Activated CD4-positive, alpha-beta T cell treated with anti-CD3 and anti-CD28 coated beads for 36 hours (primary cell): ENCODE results near the gene HMHB1. TPM values are rescaled to one million over a fixed set of nuclear protein-coding genes. Genes with fewer than 3 reads are reported as not detected.

ENCODE experiments used
- ATAC-seq: fragments of 200-7000 bp; cut with Tn5 transposase; one replicate; pipeline ENCODE4 v1.10.0; 2021; ENCODE audit warnings: mild to moderate bottlenecking, moderate library complexity
- CTCF ChIA-PET: fragments of 350-600 bp; sonication (Branson Sonifier 250); formaldehyde crosslinking; loops from one replicate; lab custom pipeline; 2021; ENCODE audit warnings: antibody characterized with exemption; lab: Charles Lee
- POLR2A ChIA-PET: fragments of 350-600 bp; sonication (Branson Sonifier 250); formaldehyde crosslinking; loops from one replicate; lab custom pipeline; 2021; ENCODE audit warnings: antibody characterized with exemption, inconsistent platforms; lab: Charles Lee
- DNase-seq: peaks from one replicate; pipeline ENCODE4 v3.0.0-alpha.2; 2020
- H3K27ac Mint-ChIP-seq: one replicate; pipeline ENCODE4 v1.8.0; 2021; ENCODE audit warnings: mixed read lengths
- H3K27me3 Mint-ChIP-seq: one replicate; pipeline ENCODE4 v1.8.0; 2021; ENCODE audit warnings: mixed read lengths
- H3K36me3 Mint-ChIP-seq: one replicate; pipeline ENCODE4 v1.8.0; 2021; ENCODE audit warnings: low read depth, mixed read lengths
- H3K4me1 Mint-ChIP-seq: one replicate; pipeline ENCODE4 v1.8.0; 2021; ENCODE audit warnings: mixed read lengths
- H3K4me3 Mint-ChIP-seq: one replicate; pipeline ENCODE4 v1.8.0; 2021; ENCODE audit warnings: mild to moderate bottlenecking, moderate library complexity, mixed read lengths
- H3K9me3 Mint-ChIP-seq: one replicate; pipeline ENCODE4 v1.8.0; 2021; ENCODE audit warnings: low read depth, mixed read lengths
- intact Hi-C, 2 experiments: fragments of 100-400 bp; cut with DNase I in 1 of 2; cut with micrococcal nuclease in 1 of 2; formaldehyde crosslinking; loops; one replicate each; pipeline versions ENCODE4 v1.14.2 to v1.15.1; 2022 to 2024; cut with DNase I, micrococcal nuclease
- total RNA-seq, 2 experiments: library from RNA; stranded (reverse); gene quantifications; one replicate each; pipeline ENCODE4 v1.2.3, GENCODE V29; 2021

The HMHB1 gene
- total RNA-seq, 2 experiments from 2014 or later: not detected

GRCh38 chr5:143836161-143836725 lies 24.3 kb downstream of the HMHB1 start:
- DNase-seq (no peak), ATAC-seq (no peak)
- POLR2A ChIA-PET: no interaction called here
- CTCF ChIA-PET: interaction anchor here (1.2 kb wide), 1 partner anchor 10 kb away, joined by 3 read pairs; no protein-coding TSS in a partner anchor
- Mint-ChIP-seq H3K27ac (no peak overlapping the region), H3K4me1 (no peaks in the 10 kb centered on the region), H3K4me3 (no peak overlapping the region), H3K27me3 (peaks cover 2% of the 10 kb centered on the region), H3K36me3 (no peaks in the 10 kb centered on the region), H3K9me3 (no peaks in the 10 kb centered on the region)
- intact Hi-C loops: no loop called here

GRCh38 chr5:143837306-143837848 lies 25.4 kb downstream of the HMHB1 start:
- H3K36me3 Mint-ChIP-seq: no peaks in the 10 kb centered on the region
- peaks cover 5% of the 10 kb centered on the region for H3K27me3 Mint-ChIP-seq
- no peaks in the 10 kb centered on the region for H3K9me3 Mint-ChIP-seq
- ChIA-PET CTCF (interaction anchor here (0.6 to 2.4 kb wide), 3 partner anchors 10 to 168 kb away, joined by 3 to 7 read pairs (median 3); no protein-coding TSS in a partner anchor), POLR2A (no interaction called here)
- ATAC-seq (no peak), DNase-seq (no peak)
- no peak overlapping the region for H3K4me3 Mint-ChIP-seq
- no peaks in the 10 kb centered on the region for H3K4me1 Mint-ChIP-seq
- intact Hi-C loops: no loop called here
- H3K27ac Mint-ChIP-seq: no peak overlapping the region

GRCh38 chr5:143841446-143841845 lies 29.5 kb downstream of the HMHB1 start:
- Mint-ChIP-seq H3K9me3 (no peaks in the 10 kb centered on the region), H3K27ac (no peak overlapping the region), H3K4me3 (no peak overlapping the region), H3K4me1 (no peaks in the 10 kb centered on the region), H3K36me3 (no peaks in the 10 kb centered on the region), H3K27me3 (peaks cover 5% of the 10 kb centered on the region)
- no peak for ATAC-seq
- intact Hi-C loops: no loop called here
- POLR2A ChIA-PET: no interaction called here
- DNase-seq: no peak
- CTCF ChIA-PET: no interaction called here

- no peak for DNase-seq
- no peak overlapping the region for H3K4me3 Mint-ChIP-seq
- ATAC-seq: no peak
- H3K27ac Mint-ChIP-seq: no peak overlapping the region
- H3K36me3 Mint-ChIP-seq: no peaks in the 10 kb centered on the region
- no peaks in the 10 kb centered on the region for H3K9me3 Mint-ChIP-seq
- peaks cover 5% of the 10 kb centered on the region for H3K27me3 Mint-ChIP-seq
- ChIA-PET CTCF (no interaction called here), POLR2A (no interaction called here)
- H3K4me1 Mint-ChIP-seq: no peaks in the 10 kb centered on the region
- intact Hi-C loops: no loop called here
Observed at GRCh38 chr5:143842920-143843319, 31.0 kb downstream of the HMHB1 start.

- Mint-ChIP-seq H3K27me3 (peaks cover 5% of the 10 kb centered on the region), H3K36me3 (no peaks in the 10 kb centered on the region), H3K9me3 (no peaks in the 10 kb centered on the region), H3K4me3 (no peak overlapping the region), H3K4me1 (no peaks in the 10 kb centered on the region), H3K27ac (no peak overlapping the region)
- POLR2A ChIA-PET: no interaction called here
- no peak for ATAC-seq
- DNase-seq: no peak
- intact Hi-C loops: no loop called here
- CTCF ChIA-PET: no interaction called here
Observed at GRCh38 chr5:143843461-143843860, 31.5 kb downstream of the HMHB1 start.

- ATAC-seq: peak; percentile 36
- H3K4me1 Mint-ChIP-seq: peaks cover 6% of the 10 kb centered on the region
- no peak overlapping the region for H3K4me3 Mint-ChIP-seq
- DNase-seq: peak; percentile 7
- ChIA-PET CTCF (interaction anchor here (1.0 kb wide), 1 partner anchor 25 kb away, joined by 4 read pairs; no protein-coding TSS in a partner anchor), POLR2A (no interaction called here)
- H3K27me3 Mint-ChIP-seq: no peaks in the 10 kb centered on the region
- no peaks in the 10 kb centered on the region for H3K36me3 Mint-ChIP-seq
- H3K9me3 Mint-ChIP-seq: peaks cover 2% of the 10 kb centered on the region
- intact Hi-C loops: no loop called here
- H3K27ac Mint-ChIP-seq: no peak overlapping the region
Observed at GRCh38 chr5:143850050-143850683, 38.2 kb downstream of the HMHB1 start.

GRCh38 chr5:143851383-143851782 lies 39.4 kb downstream of the HMHB1 start:
- ATAC-seq: no peak
- Mint-ChIP-seq H3K27me3 (no peaks in the 10 kb centered on the region), H3K27ac (no peak overlapping the region), H3K4me3 (no peak overlapping the region), H3K4me1 (peaks cover 6% of the 10 kb centered on the region), H3K36me3 (no peaks in the 10 kb centered on the region), H3K9me3 (peaks cover 2% of the 10 kb centered on the region)
- DNase-seq: no peak
- intact Hi-C loops: no loop called here
- ChIA-PET POLR2A (no interaction called here), CTCF (interaction anchor here (0.6 to 1.0 kb wide), 3 partner anchors 10 to 26 kb away, joined by 3 to 5 read pairs (median 4); no protein-coding TSS in a partner anchor)

GRCh38 chr5:143860211-143860610 lies 48.2 kb downstream of the HMHB1 start:
- DNase-seq (peak; percentile 9), ATAC-seq (no peak)
- Mint-ChIP-seq H3K27me3 (no peaks in the 10 kb centered on the region), H3K9me3 (no peaks in the 10 kb centered on the region), H3K4me1 (no peaks in the 10 kb centered on the region), H3K27ac (no peak overlapping the region), H3K4me3 (no peak overlapping the region), H3K36me3 (no peaks in the 10 kb centered on the region)
- ChIA-PET POLR2A (no interaction called here), CTCF (no interaction called here)
- intact Hi-C loops: no loop called here

- intact Hi-C loops: no loop called here
- ATAC-seq: no peak
Observed at GRCh38 chr5:143862271-143862670, 50.3 kb downstream of the HMHB1 start.

GRCh38 chr5:143865426-143866025 lies 53.6 kb downstream of the HMHB1 start:
- Mint-ChIP-seq H3K4me3 (no peak overlapping the region), H3K36me3 (no peaks in the 10 kb centered on the region), H3K27me3 (no peaks in the 10 kb centered on the region), H3K9me3 (no peaks in the 10 kb centered on the region), H3K27ac (no peak overlapping the region), H3K4me1 (no peaks in the 10 kb centered on the region)
- intact Hi-C loops: no loop called here
- ATAC-seq: no peak
- CTCF ChIA-PET: no interaction called here
- POLR2A ChIA-PET: no interaction called here
- DNase-seq: no peak

More at GRCh38 chr5:143862271-143862670, 50.3 kb downstream of the HMHB1 start:
- no peaks in the 10 kb centered on the region for H3K9me3 Mint-ChIP-seq
- no peak overlapping the region for H3K4me3 Mint-ChIP-seq
- ChIA-PET POLR2A (no interaction called here), CTCF (no interaction called here)
- H3K27me3 Mint-ChIP-seq: no peaks in the 10 kb centered on the region
- no peaks in the 10 kb centered on the region for H3K36me3 Mint-ChIP-seq
- no peak overlapping the region for H3K27ac Mint-ChIP-seq
- no peak for DNase-seq
- H3K4me1 Mint-ChIP-seq: no peaks in the 10 kb centered on the region
